Thoracic aorta (tissue), 2 donors: ENCODE data around the gene GARNL3. TPM values are rescaled to one million over a fixed set of nuclear protein-coding genes. Genes with fewer than 3 reads are reported as not detected.

ENCODE experiments used
- ATAC-seq: fragments of 150-250 bp; one replicate; pipeline ENCODE4 v1.8.0; 2017; ENCODE audit warnings: low read depth; ENCODE audit not compliant: insufficient number of reproducible peaks, low FRiP score
- DNase-seq: peaks from one replicate; pipeline ENCODE4 v3.0.0-alpha.2; 2020; ENCODE audit warnings: low spot score
- H3K27ac ChIP-seq, 2 donors: fragments of 200-600 bp; sonication (generic); 1 replicate in 1 of 2; 2 replicates in 1 of 2; pipeline ENCODE4 v1.5.1; 2016; ENCODE audit warnings: mild to moderate bottlenecking in 2 of 2, moderate library complexity in 2 of 2
- H3K27me3 ChIP-seq: fragments of 200-600 bp; sonication (generic); replicated peaks from 2 replicates; pipeline ENCODE4 v1.6.0; 2016; ENCODE audit warnings: mild to moderate bottlenecking; ENCODE audit not compliant: insufficient read depth
- H3K36me3 ChIP-seq: fragments of 200-600 bp; sonication (generic); one replicate; pipeline ENCODE4 v1.5.1; 2016
- H3K4me1 ChIP-seq, 2 donors: fragments of 200-600 bp; sonication (generic); 1 replicate in 1 of 2; 2 replicates in 1 of 2; pipeline versions ENCODE4 v1.5.1 to v1.6.0; 2016; ENCODE audit warnings: low read depth in 2 of 2, mild to moderate bottlenecking in 1 of 2; ENCODE audit not compliant: control insufficient read depth in 1 of 2
- H3K4me3 ChIP-seq: fragments of 200-600 bp; sonication (generic); 2 replicates; pipeline ENCODE4 v1.5.1; 2016; ENCODE audit warnings: mild to moderate bottlenecking
- H3K9me3 ChIP-seq: fragments of 200-600 bp; sonication (generic); 2 replicates; pipeline ENCODE4 v1.5.1; 2016
- total RNA-seq, 2 donors: library from RNA; depleted of rRNA; stranded (reverse); fragments of >200 nt; gene quantifications; one replicate each; pipeline versions ENCODE4 v1.1.0 to v1.2.3, GENCODE V29; 2016
- TF ChIP-seq, protein P1 (sequence below): fragments of 200-600 bp; sonication (generic); IDR thresholded peaks from one replicate; pipeline ENCODE4 v1.5.1; 2019; ENCODE audit warnings: antibody characterized with exemption

The GARNL3 gene
- total RNA-seq, 2 donors from 2014 or later, result 59.3 to 63.4 TPM

DNA sequence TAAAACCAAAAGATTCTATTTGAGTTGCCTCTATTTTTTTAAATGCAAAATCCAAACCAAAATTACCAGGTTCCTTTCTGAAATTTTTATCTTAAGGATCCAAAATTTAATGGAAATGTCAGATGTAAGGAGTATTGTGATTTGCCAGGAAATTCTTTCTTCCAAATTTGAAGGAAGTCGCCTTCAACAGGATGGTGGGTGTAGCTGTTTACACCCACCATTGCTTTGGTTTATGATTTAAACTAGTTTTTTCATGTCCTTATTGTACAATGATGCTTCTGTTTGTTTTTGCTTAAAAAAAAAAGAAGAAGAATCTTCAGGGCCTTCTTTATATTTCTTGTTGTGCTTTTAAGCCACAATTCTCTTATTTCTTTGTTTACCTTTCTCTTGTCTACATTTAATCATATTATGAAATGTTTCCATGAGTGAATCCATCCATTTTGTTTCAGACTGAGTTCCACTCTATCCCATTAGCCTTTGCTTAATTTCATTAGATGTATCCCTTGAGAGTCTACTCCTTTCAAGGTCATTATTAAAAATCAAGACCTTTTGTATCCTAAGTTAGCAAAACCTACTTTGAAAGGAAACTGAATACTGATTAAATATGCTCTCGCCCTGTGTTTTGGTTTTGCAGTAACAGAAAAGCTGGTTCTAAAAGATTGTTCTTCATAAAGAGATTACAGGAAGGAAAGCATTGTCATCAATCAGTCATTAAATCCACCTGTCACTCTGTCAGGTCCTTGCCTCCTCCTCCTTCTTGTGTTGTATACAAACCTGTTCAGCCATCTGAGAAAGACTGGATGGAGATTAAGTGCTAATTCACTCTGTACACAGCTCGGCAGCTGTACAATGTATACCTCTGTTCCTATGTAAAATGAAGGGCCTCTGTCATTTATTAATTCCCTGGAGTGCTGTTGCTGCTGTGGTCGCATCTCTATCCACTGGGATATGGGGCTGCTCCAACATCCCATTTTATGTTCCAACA, 86.9 kb downstream of the GARNL3 start:
- ATAC-seq (no peak), DNase-seq (no peak)

DNA sequence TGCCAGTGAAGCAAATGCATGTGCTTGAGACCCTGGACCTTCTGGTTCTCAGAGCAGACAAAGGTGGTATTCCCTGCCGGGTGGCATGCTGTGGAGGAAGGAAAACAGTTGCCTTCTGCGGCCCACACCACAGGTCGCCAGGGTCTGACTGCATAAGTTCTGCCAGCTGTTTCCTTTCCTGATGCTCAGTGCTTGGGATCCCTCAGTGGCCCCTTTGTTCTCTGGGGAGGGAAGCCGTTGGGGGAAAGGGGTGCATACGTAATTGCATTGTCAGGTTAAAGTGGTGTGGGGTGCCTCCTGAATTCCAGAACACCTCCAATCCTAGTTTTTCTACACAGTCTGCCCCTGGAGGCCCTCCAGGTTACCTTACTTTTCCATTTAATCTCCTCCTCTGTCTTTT, 89.3 kb downstream of the GARNL3 start:
- DNase-seq (no peak), ATAC-seq (no peak)
- H3K36me3 ChIP-seq, result peaks cover 28% of the 10 kb centered on the region
- H3K27me3 ChIP-seq, result no peaks in the 10 kb centered on the region
- no peaks in the 10 kb centered on the region for H3K9me3 ChIP-seq
- H3K4me1 ChIP-seq, result no peaks in the 10 kb centered on the region
- H3K4me3 ChIP-seq, result no peak overlapping the region
- TF ChIP-seq, protein P1, sequence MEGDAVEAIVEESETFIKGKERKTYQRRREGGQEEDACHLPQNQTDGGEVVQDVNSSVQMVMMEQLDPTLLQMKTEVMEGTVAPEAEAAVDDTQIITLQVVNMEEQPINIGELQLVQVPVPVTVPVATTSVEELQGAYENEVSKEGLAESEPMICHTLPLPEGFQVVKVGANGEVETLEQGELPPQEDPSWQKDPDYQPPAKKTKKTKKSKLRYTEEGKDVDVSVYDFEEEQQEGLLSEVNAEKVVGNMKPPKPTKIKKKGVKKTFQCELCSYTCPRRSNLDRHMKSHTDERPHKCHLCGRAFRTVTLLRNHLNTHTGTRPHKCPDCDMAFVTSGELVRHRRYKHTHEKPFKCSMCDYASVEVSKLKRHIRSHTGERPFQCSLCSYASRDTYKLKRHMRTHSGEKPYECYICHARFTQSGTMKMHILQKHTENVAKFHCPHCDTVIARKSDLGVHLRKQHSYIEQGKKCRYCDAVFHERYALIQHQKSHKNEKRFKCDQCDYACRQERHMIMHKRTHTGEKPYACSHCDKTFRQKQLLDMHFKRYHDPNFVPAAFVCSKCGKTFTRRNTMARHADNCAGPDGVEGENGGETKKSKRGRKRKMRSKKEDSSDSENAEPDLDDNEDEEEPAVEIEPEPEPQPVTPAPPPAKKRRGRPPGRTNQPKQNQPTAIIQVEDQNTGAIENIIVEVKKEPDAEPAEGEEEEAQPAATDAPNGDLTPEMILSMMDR, result no peak
- H3K27ac ChIP-seq, result no peak overlapping the region

More for the DNA sequence above, 86.9 kb downstream of the GARNL3 start:
- TF ChIP-seq, protein P1, result no peak
- H3K27me3 ChIP-seq, result no peaks in the 10 kb centered on the region
- no peak overlapping the region for H3K4me3 ChIP-seq
- no peaks in the 10 kb centered on the region for H3K9me3 ChIP-seq
- H3K36me3 ChIP-seq, result peaks cover 25% of the 10 kb centered on the region
- no peak overlapping the region for H3K27ac ChIP-seq
- H3K4me1 ChIP-seq, result no peaks in the 10 kb centered on the region

- H3K4me1 ChIP-seq, result peaks cover 9 to 22% of the 10 kb centered on the region in 2 donors
- no peak overlapping the region for H3K4me3 ChIP-seq
- no peak overlapping the region for H3K27ac ChIP-seq
- DNase-seq, result no peak
- H3K36me3 ChIP-seq, result peaks cover 26% of the 10 kb centered on the region
- no peaks in the 10 kb centered on the region for H3K27me3 ChIP-seq
- ATAC-seq, result no peak
- TF ChIP-seq, protein P1, result no peak
- H3K9me3 ChIP-seq, result no peaks in the 10 kb centered on the region
Observed at GRCh38 chr9:127356906-127357305, 92.3 kb downstream of the GARNL3 start.

GRCh38 chr9:127358023-127358535, 93.5 kb downstream of the GARNL3 start:
- DNase-seq (no peak), ATAC-seq (no peak)
- Histone ChIP-seq H3K27me3 (no peaks in the 10 kb centered on the region), H3K4me3 (no peak overlapping the region), H3K4me1 (peaks cover 9 to 22% of the 10 kb centered on the region in 2 donors), H3K36me3 (peaks cover 27% of the 10 kb centered on the region), H3K27ac (peak overlapping the region in 1 of 2 donors; percentile 77), H3K9me3 (no peaks in the 10 kb centered on the region)
- TF ChIP-seq, protein P1, result no peak

GRCh38 chr9:127358770-127359169, 94.2 kb downstream of the GARNL3 start:
- no peaks in the 10 kb centered on the region for H3K9me3 ChIP-seq
- no peaks in the 10 kb centered on the region for H3K27me3 ChIP-seq
- peaks cover 9 to 22% of the 10 kb centered on the region in 2 donors for H3K4me1 ChIP-seq
- H3K4me3 ChIP-seq, result no peak overlapping the region
- H3K36me3 ChIP-seq, result peaks cover 32% of the 10 kb centered on the region
- no peak for ATAC-seq
- TF ChIP-seq, protein P1, result no peak
- peak overlapping the region; percentile 56 to 77 for H3K27ac ChIP-seq
- no peak for DNase-seq
